Measurements from ENCODE around the gene SIAE. TPM values are rescaled to one million over a fixed set of nuclear protein-coding genes. Genes with fewer than 3 reads are reported as not detected.

The SIAE gene
- total RNA-seq, 1 donor from 2014 or later: 5.3 TPM

- H3K36me3 Mint-ChIP-seq (ENCODE audit: low read depth): no peaks in the 10 kb centered on the region
- no peak for DNase-seq
- intact Hi-C loops (cut with micrococcal nuclease): no loop called here
- H3K27ac Mint-ChIP-seq: no peak overlapping the region
- H3K27me3 Mint-ChIP-seq: peaks cover 23% of the 10 kb centered on the region
- H3K4me3 Mint-ChIP-seq: no peak overlapping the region
- no peaks in the 10 kb centered on the region for H3K4me1 Mint-ChIP-seq
- H3K9me3 Mint-ChIP-seq: no peaks in the 10 kb centered on the region
Observed at GRCh38 chr11:124600621-124601320, 72.8 kb downstream of the SIAE start.

GRCh38 chr11:124597626-124598025, 75.9 kb downstream of the SIAE start:
- intact Hi-C loops (cut with micrococcal nuclease): no loop called here
- Mint-ChIP-seq H3K9me3 (no peaks in the 10 kb centered on the region), H3K4me3 (no peak overlapping the region), H3K27ac (no peak overlapping the region), H3K27me3 (peaks cover 27% of the 10 kb centered on the region), H3K36me3 (ENCODE audit: low read depth) (no peaks in the 10 kb centered on the region), H3K4me1 (no peaks in the 10 kb centered on the region)
- no peak for DNase-seq

GRCh38 chr11:124595302-124595701, 78.2 kb downstream of the SIAE start:
- intact Hi-C loops (cut with micrococcal nuclease): no loop called here
- no peak overlapping the region for H3K4me3 Mint-ChIP-seq
- peaks cover 25% of the 10 kb centered on the region for H3K27me3 Mint-ChIP-seq
- H3K36me3 Mint-ChIP-seq (ENCODE audit: low read depth): no peaks in the 10 kb centered on the region
- no peaks in the 10 kb centered on the region for H3K4me1 Mint-ChIP-seq
- no peak for DNase-seq
- H3K9me3 Mint-ChIP-seq: no peaks in the 10 kb centered on the region
- no peak overlapping the region for H3K27ac Mint-ChIP-seq

GRCh38 chr11:124592627-124593026, 80.9 kb downstream of the SIAE start:
- DNase-seq: no peak
- Mint-ChIP-seq H3K27ac (no peak overlapping the region), H3K4me1 (no peaks in the 10 kb centered on the region), H3K4me3 (no peak overlapping the region), H3K9me3 (no peaks in the 10 kb centered on the region), H3K27me3 (peaks cover 14% of the 10 kb centered on the region), H3K36me3 (ENCODE audit: low read depth) (no peaks in the 10 kb centered on the region)
- intact Hi-C loops (cut with micrococcal nuclease): no loop called here

- H3K36me3 Mint-ChIP-seq (ENCODE audit: low read depth): no peaks in the 10 kb centered on the region
- peaks cover 14% of the 10 kb centered on the region for H3K27me3 Mint-ChIP-seq
- no peak overlapping the region for H3K27ac Mint-ChIP-seq
- H3K4me3 Mint-ChIP-seq: no peak overlapping the region
- no peak for DNase-seq
- H3K9me3 Mint-ChIP-seq: no peaks in the 10 kb centered on the region
- H3K4me1 Mint-ChIP-seq: no peaks in the 10 kb centered on the region
- intact Hi-C loops (cut with micrococcal nuclease): no loop called here
Observed at GRCh38 chr11:124591430-124591829, 82.1 kb downstream of the SIAE start.

- Mint-ChIP-seq H3K36me3 (ENCODE audit: low read depth) (no peaks in the 10 kb centered on the region), H3K27me3 (peaks cover 8% of the 10 kb centered on the region), H3K4me1 (no peaks in the 10 kb centered on the region), H3K27ac (no peak overlapping the region), H3K9me3 (no peaks in the 10 kb centered on the region), H3K4me3 (no peak overlapping the region)
- DNase-seq: peak; percentile 81
- intact Hi-C loops (cut with micrococcal nuclease): loop anchor here (1.0 to 2.0 kb wide), 3 partner anchors 171 to 514 kb away; no protein-coding TSS in a partner anchor
Observed at GRCh38 chr11:124586238-124586860, 87.2 kb downstream of the SIAE start.

- Mint-ChIP-seq H3K9me3 (no peaks in the 10 kb centered on the region), H3K27ac (no peak overlapping the region), H3K4me3 (no peak overlapping the region), H3K4me1 (no peaks in the 10 kb centered on the region), H3K27me3 (peaks cover 8% of the 10 kb centered on the region), H3K36me3 (ENCODE audit: low read depth) (no peaks in the 10 kb centered on the region)
- intact Hi-C loops (cut with micrococcal nuclease): no loop called here
- DNase-seq: no peak
Observed at GRCh38 chr11:124584681-124585372, 88.7 kb downstream of the SIAE start.

GRCh38 chr11:124583781-124584180, 89.8 kb downstream of the SIAE start:
- no peaks in the 10 kb centered on the region for H3K4me1 Mint-ChIP-seq

More at GRCh38 chr11:124583781-124584180, 89.8 kb downstream of the SIAE start:
- Mint-ChIP-seq H3K4me3 (no peak overlapping the region), H3K9me3 (no peaks in the 10 kb centered on the region), H3K27ac (no peak overlapping the region), H3K27me3 (peaks cover 8% of the 10 kb centered on the region), H3K36me3 (ENCODE audit: low read depth) (no peaks in the 10 kb centered on the region)
- intact Hi-C loops (cut with micrococcal nuclease): no loop called here
- DNase-seq: no peak

Other genes with a start within 250 kb of the SIAE start
- gene OR8B4, start 248.9 kb downstream of the SIAE start, total RNA-seq: not detected in 2 replicates
- not detected in 2 replicates for gene OR8B8, start 228.0 kb downstream of the SIAE start, total RNA-seq
- gene OR8B12, start 130.1 kb downstream of the SIAE start, total RNA-seq: not detected in 2 replicates
- not detected in 2 replicates for gene OR8A1, start 103.7 kb downstream of the SIAE start, total RNA-seq
- not detected in 2 replicates for gene PANX3, start 62.3 kb downstream of the SIAE start, total RNA-seq
- gene TBRG1, start 50.9 kb downstream of the SIAE start, total RNA-seq: 31.0 and 31.6 TPM in 2 replicates
- 1.6 and 2.4 TPM in 2 replicates for gene SPA17, start 165 bp upstream of the SIAE start, total RNA-seq
- 4.4 and 5.4 TPM in 2 replicates for gene NRGN, start 66.2 kb upstream of the SIAE start, total RNA-seq
- gene VSIG2, start 78.5 kb upstream of the SIAE start, total RNA-seq: 0.23 TPM in 1 of 2 replicates, not detected in the other
- gene ESAM, start 88.6 kb upstream of the SIAE start, total RNA-seq: 0.24 TPM in 1 of 2 replicates, not detected in the other
- 10.6 TPM in 2 replicates for gene MSANTD2, start 126.7 kb upstream of the SIAE start, total RNA-seq
- 6.5 and 7.7 TPM in 2 replicates for gene ROBO3, start 191.7 kb upstream of the SIAE start, total RNA-seq
- gene ROBO4, start 224.1 kb upstream of the SIAE start, total RNA-seq: not detected in 2 replicates
- gene HEPN1, start 245.5 kb upstream of the SIAE start, total RNA-seq: not detected in 2 replicates

Measured in activated CD4-positive, alpha-beta T cell treated with anti-CD3 and anti-CD28 coated beads, Interleukin-2, amount 10 ng/mL, durations not matched to agents 24 days and 14 days (primary cell).